Measurements from ENCODE around the gene PCSK2.

Gene PCSK2

DNA sequence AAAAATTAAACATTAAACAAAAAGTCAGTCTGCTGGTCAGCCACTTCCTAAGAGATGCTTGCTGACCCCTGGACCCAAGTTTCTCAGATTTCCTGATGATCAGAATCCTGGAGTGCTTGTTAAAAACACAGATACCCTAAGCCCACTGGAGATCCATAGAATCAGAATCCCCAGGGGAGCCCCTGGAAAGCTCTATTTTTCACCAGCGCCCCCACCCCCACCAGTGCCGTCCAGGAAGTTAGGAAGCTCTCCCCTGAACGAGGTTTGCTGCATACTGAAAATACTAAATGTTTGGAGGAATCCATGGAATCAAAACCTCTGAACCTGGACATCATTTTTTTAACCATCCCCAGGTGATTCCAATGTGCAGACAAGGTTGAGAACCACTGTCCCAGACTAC is 235.1 kb downstream of the PCSK2 start:
- H3K27me3 ChIP-seq (replicated peaks in 2 of 5; ENCODE audit: control insufficient read depth in 4 of 5, insufficient read depth in 5 of 5, low read length in 4 of 5): peaks cover 0 to 5% (median under 1%) of the 10 kb centered on the region in 5 experiments
- H3K4me3 ChIP-seq (ENCODE audit: control insufficient read depth in 1 of 7, extremely low read depth in 1 of 7, insufficient read depth in 4 of 7, low read depth in 2 of 7, low read length in 6 of 7): no peak overlapping the region
- H3K27ac ChIP-seq (ENCODE audit: insufficient read depth in 1 of 2, low read depth in 1 of 2, low read length in 2 of 2, poor library complexity in 1 of 2, severe bottlenecking in 2 of 2): no peak overlapping the region
- 92% methylated on average over 2 of the region's 3 CpGs for WGBS (ENCODE audit: insufficient coverage)
- ChIA-PET CTCF (interaction anchor here (1.0 kb wide), 1 partner anchor 31 kb away, joined by 3 read pairs; no protein-coding TSS in a partner anchor), POLR2A (no interaction called here)
- DNase-seq: no peak
- H3K36me3 ChIP-seq (ENCODE audit: control insufficient read depth in 4 of 4, insufficient read depth in 4 of 4, low read length in 3 of 4): no peaks in the 10 kb centered on the region
- H3K4me1 ChIP-seq (ENCODE audit: control extremely low read depth in 1 of 4, control insufficient read depth in 4 of 4, insufficient read depth in 4 of 4, low read length in 3 of 4): no peaks in the 10 kb centered on the region
- H3K9me3 ChIP-seq (ENCODE audit: control extremely low read depth in 1 of 5, control insufficient read depth in 4 of 5, insufficient read depth in 2 of 5, low read depth in 1 of 5, low read length in 4 of 5): no peaks in the 10 kb centered on the region

GRCh38 chr20:17463711-17464110 is 236.9 kb downstream of the PCSK2 start:
- DNase-seq: no peak
- Histone ChIP-seq H3K27me3 (replicated peaks in 2 of 5; ENCODE audit: control insufficient read depth in 4 of 5, insufficient read depth in 5 of 5, low read length in 4 of 5) (peaks cover 0 to 4% (median 0%) of the 10 kb centered on the region in 5 experiments), H3K27ac (ENCODE audit: insufficient read depth in 1 of 2, low read depth in 1 of 2, low read length in 2 of 2, poor library complexity in 1 of 2, severe bottlenecking in 2 of 2) (no peak overlapping the region), H3K9me3 (ENCODE audit: control extremely low read depth in 1 of 5, control insufficient read depth in 4 of 5, insufficient read depth in 2 of 5, low read depth in 1 of 5, low read length in 4 of 5) (no peaks in the 10 kb centered on the region), H3K4me1 (ENCODE audit: control extremely low read depth in 1 of 4, control insufficient read depth in 4 of 4, insufficient read depth in 4 of 4, low read length in 3 of 4) (no peaks in the 10 kb centered on the region), H3K36me3 (ENCODE audit: control insufficient read depth in 4 of 4, insufficient read depth in 4 of 4, low read length in 3 of 4) (no peaks in the 10 kb centered on the region), H3K4me3 (ENCODE audit: control insufficient read depth in 1 of 7, extremely low read depth in 1 of 7, insufficient read depth in 4 of 7, low read depth in 2 of 7, low read length in 6 of 7) (no peak overlapping the region)
- WGBS (ENCODE audit: insufficient coverage): no CpG with 5 or more reads among the region's 1 CpG
- ChIA-PET CTCF (no interaction called here), POLR2A (no interaction called here)

- Histone ChIP-seq H3K27me3 (replicated peaks in 2 of 5; ENCODE audit: control insufficient read depth in 4 of 5, insufficient read depth in 5 of 5, low read length in 4 of 5) (peaks cover 0 to 5% (median 0%) of the 10 kb centered on the region in 5 experiments), H3K4me1 (ENCODE audit: control extremely low read depth in 1 of 4, control insufficient read depth in 4 of 4, insufficient read depth in 4 of 4, low read length in 3 of 4) (no peaks in the 10 kb centered on the region), H3K36me3 (ENCODE audit: control insufficient read depth in 4 of 4, insufficient read depth in 4 of 4, low read length in 3 of 4) (no peaks in the 10 kb centered on the region), H3K27ac (ENCODE audit: insufficient read depth in 1 of 2, low read depth in 1 of 2, low read length in 2 of 2, poor library complexity in 1 of 2, severe bottlenecking in 2 of 2) (no peak overlapping the region), H3K4me3 (ENCODE audit: control insufficient read depth in 1 of 7, extremely low read depth in 1 of 7, insufficient read depth in 4 of 7, low read depth in 2 of 7, low read length in 6 of 7) (no peak overlapping the region), H3K9me3 (ENCODE audit: control extremely low read depth in 1 of 5, control insufficient read depth in 4 of 5, insufficient read depth in 2 of 5, low read depth in 1 of 5, low read length in 4 of 5) (no peaks in the 10 kb centered on the region)
- 95% methylated on average over 10 of the region's 10 CpGs for WGBS (ENCODE audit: insufficient coverage)
- CTCF ChIA-PET: no interaction called here
- POLR2A ChIA-PET: no interaction called here
- no peak for DNase-seq
These were observed 238.4 kb downstream of the PCSK2 start for GRCh38 chr20:17465236-17465635.

DNA sequence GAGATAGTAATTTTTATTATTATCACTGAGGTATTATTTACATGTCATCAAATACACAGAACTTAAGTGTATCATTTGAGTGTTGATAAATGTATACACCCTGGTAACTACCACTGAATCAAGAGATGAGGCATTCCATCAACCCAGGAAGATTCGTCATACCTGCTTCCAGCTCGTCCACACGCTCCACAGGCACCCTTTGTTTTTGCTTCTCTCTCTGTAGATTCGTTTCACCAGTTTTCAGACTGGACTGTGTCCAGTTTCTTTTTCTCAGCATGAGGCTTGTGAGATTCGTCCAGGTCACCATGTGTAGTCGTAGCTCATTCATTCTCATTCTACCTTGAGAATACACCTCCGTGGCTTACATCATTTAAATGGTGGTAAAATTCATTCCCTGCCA is 239.8 kb downstream of the PCSK2 start:
- no peaks in the 10 kb centered on the region for H3K9me3 ChIP-seq (ENCODE audit: control extremely low read depth in 1 of 5, control insufficient read depth in 4 of 5, insufficient read depth in 2 of 5, low read depth in 1 of 5, low read length in 4 of 5)
- H3K4me3 ChIP-seq (ENCODE audit: control insufficient read depth in 1 of 7, extremely low read depth in 1 of 7, insufficient read depth in 4 of 7, low read depth in 2 of 7, low read length in 6 of 7): no peak overlapping the region
- H3K27me3 ChIP-seq (replicated peaks in 2 of 5; ENCODE audit: control insufficient read depth in 4 of 5, insufficient read depth in 5 of 5, low read length in 4 of 5): peaks cover 0 to 7% (median 0%) of the 10 kb centered on the region in 5 experiments
- ChIA-PET CTCF (no interaction called here), POLR2A (no interaction called here)
- H3K27ac ChIP-seq (ENCODE audit: insufficient read depth in 1 of 2, low read depth in 1 of 2, low read length in 2 of 2, poor library complexity in 1 of 2, severe bottlenecking in 2 of 2): no peak overlapping the region
- 95% methylated on average over 7 of the region's 7 CpGs for WGBS (ENCODE audit: insufficient coverage)
- DNase-seq: no peak
- H3K4me1 ChIP-seq (ENCODE audit: control extremely low read depth in 1 of 4, control insufficient read depth in 4 of 4, insufficient read depth in 4 of 4, low read length in 3 of 4): no peaks in the 10 kb centered on the region
- H3K36me3 ChIP-seq (ENCODE audit: control insufficient read depth in 4 of 4, insufficient read depth in 4 of 4, low read length in 3 of 4): no peaks in the 10 kb centered on the region

DNA sequence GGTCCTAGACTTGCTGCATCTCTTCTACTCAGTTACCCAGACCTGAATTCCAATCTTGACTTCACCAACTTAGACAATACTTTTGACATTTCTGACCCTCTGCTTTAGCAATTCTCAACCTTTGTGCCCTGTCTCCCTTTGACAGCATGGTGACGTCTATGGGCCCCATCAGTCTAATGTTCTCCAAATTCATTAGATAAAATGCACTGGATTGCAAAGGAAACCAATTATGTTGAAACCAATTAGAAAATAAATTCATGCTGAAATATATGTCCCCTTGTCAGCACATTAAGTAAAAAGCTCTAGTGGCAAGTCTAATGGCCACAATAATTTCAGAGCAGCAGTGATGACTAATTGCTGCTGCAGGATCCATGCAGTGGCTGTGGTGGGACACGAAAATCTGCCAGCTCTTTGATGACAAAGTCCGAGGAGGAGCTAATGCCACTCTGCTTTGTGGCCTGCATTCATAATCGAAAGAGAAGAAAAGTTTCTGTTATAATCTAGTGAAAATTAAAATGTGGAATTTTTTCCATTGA is 240.3 kb downstream of the PCSK2 start:
- WGBS (ENCODE audit: insufficient coverage): 100% methylated on average over 1 of the region's 4 CpGs
- DNase-seq: no peak
- Histone ChIP-seq H3K36me3 (ENCODE audit: control insufficient read depth in 4 of 4, insufficient read depth in 4 of 4, low read length in 3 of 4) (no peaks in the 10 kb centered on the region), H3K27me3 (replicated peaks in 2 of 5; ENCODE audit: control insufficient read depth in 4 of 5, insufficient read depth in 5 of 5, low read length in 4 of 5) (peaks cover 0 to 6% (median 0%) of the 10 kb centered on the region in 5 experiments), H3K4me1 (ENCODE audit: control extremely low read depth in 1 of 4, control insufficient read depth in 4 of 4, insufficient read depth in 4 of 4, low read length in 3 of 4) (no peaks in the 10 kb centered on the region), H3K4me3 (ENCODE audit: control insufficient read depth in 1 of 7, extremely low read depth in 1 of 7, insufficient read depth in 4 of 7, low read depth in 2 of 7, low read length in 6 of 7) (no peak overlapping the region), H3K27ac (ENCODE audit: insufficient read depth in 1 of 2, low read depth in 1 of 2, low read length in 2 of 2, poor library complexity in 1 of 2, severe bottlenecking in 2 of 2) (no peak overlapping the region), H3K9me3 (ENCODE audit: control extremely low read depth in 1 of 5, control insufficient read depth in 4 of 5, insufficient read depth in 2 of 5, low read depth in 1 of 5, low read length in 4 of 5) (no peaks in the 10 kb centered on the region)
- ChIA-PET POLR2A (no interaction called here), CTCF (no interaction called here)

- H3K36me3 ChIP-seq (ENCODE audit: control insufficient read depth in 4 of 4, insufficient read depth in 4 of 4, low read length in 3 of 4): no peaks in the 10 kb centered on the region
- 90% methylated on average over 22 of the region's 24 CpGs for WGBS (ENCODE audit: insufficient coverage)
- DNase-seq: no peak
- H3K9me3 ChIP-seq (ENCODE audit: control extremely low read depth in 1 of 5, control insufficient read depth in 4 of 5, insufficient read depth in 2 of 5, low read depth in 1 of 5, low read length in 4 of 5): no peaks in the 10 kb centered on the region
- H3K4me3 ChIP-seq (ENCODE audit: control insufficient read depth in 1 of 7, extremely low read depth in 1 of 7, insufficient read depth in 4 of 7, low read depth in 2 of 7, low read length in 6 of 7): no peak overlapping the region
- H3K27ac ChIP-seq (ENCODE audit: insufficient read depth in 1 of 2, low read depth in 1 of 2, low read length in 2 of 2, poor library complexity in 1 of 2, severe bottlenecking in 2 of 2): no peak overlapping the region
- no peaks in the 10 kb centered on the region for H3K4me1 ChIP-seq (ENCODE audit: control extremely low read depth in 1 of 4, control insufficient read depth in 4 of 4, insufficient read depth in 4 of 4, low read length in 3 of 4)
- CTCF ChIA-PET: no interaction called here
- peaks cover 0 to 3% (median 0%) of the 10 kb centered on the region in 5 experiments for H3K27me3 ChIP-seq (replicated peaks in 2 of 5; ENCODE audit: control insufficient read depth in 4 of 5, insufficient read depth in 5 of 5, low read length in 4 of 5)
- POLR2A ChIA-PET: no interaction called here
These were observed 241.4 kb downstream of the PCSK2 start for GRCh38 chr20:17468073-17468840.

- H3K27ac ChIP-seq (ENCODE audit: insufficient read depth in 1 of 2, low read depth in 1 of 2, low read length in 2 of 2, poor library complexity in 1 of 2, severe bottlenecking in 2 of 2): no peak overlapping the region
- no peak overlapping the region for H3K4me3 ChIP-seq (ENCODE audit: control insufficient read depth in 1 of 7, extremely low read depth in 1 of 7, insufficient read depth in 4 of 7, low read depth in 2 of 7, low read length in 6 of 7)
- ChIA-PET CTCF (no interaction called here), POLR2A (interaction anchor here (0.6 kb wide), 2 partner anchors 20 to 1389 kb away, joined by 3 to 6 read pairs; no protein-coding TSS in a partner anchor)
- no peak for DNase-seq
- H3K27me3 ChIP-seq (replicated peaks in 2 of 5; ENCODE audit: control insufficient read depth in 4 of 5, insufficient read depth in 5 of 5, low read length in 4 of 5): peaks cover 0 to 3% (median 0%) of the 10 kb centered on the region in 5 experiments
- peaks cover 0 to 1% (median 0%) of the 10 kb centered on the region in 5 experiments for H3K9me3 ChIP-seq (ENCODE audit: control extremely low read depth in 1 of 5, control insufficient read depth in 4 of 5, insufficient read depth in 2 of 5, low read depth in 1 of 5, low read length in 4 of 5)
- no peaks in the 10 kb centered on the region for H3K36me3 ChIP-seq (ENCODE audit: control insufficient read depth in 4 of 4, insufficient read depth in 4 of 4, low read length in 3 of 4)
- no peaks in the 10 kb centered on the region for H3K4me1 ChIP-seq (ENCODE audit: control extremely low read depth in 1 of 4, control insufficient read depth in 4 of 4, insufficient read depth in 4 of 4, low read length in 3 of 4)
- WGBS (ENCODE audit: insufficient coverage): 97% methylated on average over 4 of the region's 7 CpGs
These were observed 242.6 kb downstream of the PCSK2 start for GRCh38 chr20:17469246-17470030.

All from common myeloid progenitor, CD34-positive (primary cell).